Fibroblast of skin of back (primary cell): ENCODE data around the gene TYW1.
"Not testable (repeated sequence)": the region's sequence is repeated elsewhere in the genome, so short reads cannot be mapped to it uniquely, and the experiment has no call there.

ENCODE experiments used
- DNase-seq: peaks from one replicate; pipeline ENCODE4 v3.0.0-alpha.2; 2013

The TYW1 gene

GRCh38 chr7:66995050-66995776 is 1.4 kb upstream of the TYW1 start, which contains the start of gene SBDS:
Gene SBDS, minus strand, starts transcription at chr7:66995586. Its CDS starts 169 bp downstream, at chr7:66995417.
- peak; percentile 99 for DNase-seq

- peak; percentile 43 for DNase-seq
These were observed 4.1 kb downstream of the TYW1 start for GRCh38 chr7:67000601-67001258.

GRCh38 chr7:67004145-67004544 is 7.5 kb downstream of the TYW1 start:
- DNase-seq, result not testable (repeated sequence)

- DNase-seq, result no peak
These were observed 10.3 kb downstream of the TYW1 start for GRCh38 chr7:67006965-67007364.

GRCh38 chr7:67008260-67008659 is 11.6 kb downstream of the TYW1 start:
- DNase-seq, result no peak

- DNase-seq, result not testable (repeated sequence)
These were observed 13.0 kb downstream of the TYW1 start for GRCh38 chr7:67009677-67010076.

- not testable (repeated sequence) for DNase-seq
These were observed 17.5 kb downstream of the TYW1 start for GRCh38 chr7:67014076-67014622.

GRCh38 chr7:67017971-67018370 is 21.3 kb downstream of the TYW1 start:
- not testable (repeated sequence) for DNase-seq

GRCh38 chr7:67018940-67019339 is 22.3 kb downstream of the TYW1 start:
- DNase-seq, result no peak

GRCh38 chr7:67019562-67020390 is 23.1 kb downstream of the TYW1 start:
- DNase-seq, result peak; percentile 17

- no peak for DNase-seq
These were observed 24.6 kb downstream of the TYW1 start for GRCh38 chr7:67021260-67021659.

GRCh38 chr7:67022511-67022910 is 25.9 kb downstream of the TYW1 start:
- DNase-seq, result no peak

- peak; percentile 84 for DNase-seq
These were observed 28.8 kb downstream of the TYW1 start for GRCh38 chr7:67025459-67025858.

GRCh38 chr7:67031685-67032084 is 35.1 kb downstream of the TYW1 start:
- DNase-seq, result not testable (repeated sequence)

- no peak for DNase-seq
These were observed 36.6 kb downstream of the TYW1 start for GRCh38 chr7:67033251-67033650.

- not testable (repeated sequence) for DNase-seq
These were observed 40.1 kb downstream of the TYW1 start for GRCh38 chr7:67036432-67037395.

- DNase-seq, result not testable (repeated sequence)
These were observed 44.2 kb downstream of the TYW1 start for GRCh38 chr7:67040832-67041231.

GRCh38 chr7:67042781-67043558 is 46.3 kb downstream of the TYW1 start:
- DNase-seq, result peak; percentile 87

- peak; percentile 7 for DNase-seq
These were observed 46.9 kb downstream of the TYW1 start for GRCh38 chr7:67043559-67043930.

GRCh38 chr7:67045496-67045995 is 48.9 kb downstream of the TYW1 start:
- DNase-seq, result no peak

GRCh38 chr7:67046819-67047218 is 50.2 kb downstream of the TYW1 start:
- not testable (repeated sequence) for DNase-seq
